ENCODE measurements around the gene SLCO2B1.

Gene SLCO2B1

GRCh38 chr11:75194147-75194546 lies 43.2 kb downstream of the SLCO2B1 start:
- no peak for TF ChIP-seq CTCF (IDR thresholded peaks at IDR 0.05)
- Mint-ChIP-seq H3K9me3 (no peaks in the 10 kb centered on the region), H3K27me3 (ENCODE audit: low read depth, poor library complexity) (peaks cover 21% of the 10 kb centered on the region), H3K27ac (no peak overlapping the region), H3K36me3 (ENCODE audit: low read depth) (no peaks in the 10 kb centered on the region), H3K4me3 (no peak overlapping the region), H3K4me1 (peaks cover 27% of the 10 kb centered on the region)
- no peak for DNase-seq

- no peaks in the 10 kb centered on the region for H3K9me3 Mint-ChIP-seq
- H3K4me3 Mint-ChIP-seq: no peak overlapping the region
- H3K27me3 Mint-ChIP-seq (ENCODE audit: low read depth, poor library complexity): peaks cover 21% of the 10 kb centered on the region
- no peak for TF ChIP-seq CTCF (IDR thresholded peaks at IDR 0.05)
- DNase-seq: no peak
- H3K4me1 Mint-ChIP-seq: peaks cover 32% of the 10 kb centered on the region
- H3K27ac Mint-ChIP-seq: no peak overlapping the region
- no peaks in the 10 kb centered on the region for H3K36me3 Mint-ChIP-seq (ENCODE audit: low read depth)
Measured at GRCh38 chr11:75195167-75195962, 44.5 kb downstream of the SLCO2B1 start.

- no peak for TF ChIP-seq CTCF (IDR thresholded peaks at IDR 0.05)
- Mint-ChIP-seq H3K27me3 (ENCODE audit: low read depth, poor library complexity) (peaks cover 21% of the 10 kb centered on the region), H3K36me3 (ENCODE audit: low read depth) (no peaks in the 10 kb centered on the region), H3K27ac (no peak overlapping the region), H3K9me3 (no peaks in the 10 kb centered on the region), H3K4me3 (no peak overlapping the region), H3K4me1 (peaks cover 21% of the 10 kb centered on the region)
- no peak for DNase-seq
Measured at GRCh38 chr11:75196426-75196825, 45.5 kb downstream of the SLCO2B1 start.

- Mint-ChIP-seq H3K27ac (no peak overlapping the region), H3K27me3 (ENCODE audit: low read depth, poor library complexity) (peaks cover 23% of the 10 kb centered on the region), H3K36me3 (ENCODE audit: low read depth) (no peaks in the 10 kb centered on the region), H3K4me1 (peaks cover 10% of the 10 kb centered on the region), H3K4me3 (no peak overlapping the region), H3K9me3 (no peaks in the 10 kb centered on the region)
- no peak for DNase-seq
- no peak for TF ChIP-seq CTCF (IDR thresholded peaks at IDR 0.05)
Measured at GRCh38 chr11:75197512-75198277, 46.8 kb downstream of the SLCO2B1 start.

- peaks cover 22% of the 10 kb centered on the region for H3K27me3 Mint-ChIP-seq (ENCODE audit: low read depth, poor library complexity)
- no peak overlapping the region for H3K27ac Mint-ChIP-seq
- DNase-seq: no peak
- TF ChIP-seq CTCF (IDR thresholded peaks at IDR 0.05): no peak
- no peak overlapping the region for H3K4me3 Mint-ChIP-seq
- H3K36me3 Mint-ChIP-seq (ENCODE audit: low read depth): no peaks in the 10 kb centered on the region
- no peaks in the 10 kb centered on the region for H3K9me3 Mint-ChIP-seq
- peaks cover 10% of the 10 kb centered on the region for H3K4me1 Mint-ChIP-seq
Measured at GRCh38 chr11:75198278-75198973, 47.5 kb downstream of the SLCO2B1 start.

Measured in nephron progenitor cell (in vitro differentiated cells).